ENCODE measurements around the gene ROBO1.

DNA sequence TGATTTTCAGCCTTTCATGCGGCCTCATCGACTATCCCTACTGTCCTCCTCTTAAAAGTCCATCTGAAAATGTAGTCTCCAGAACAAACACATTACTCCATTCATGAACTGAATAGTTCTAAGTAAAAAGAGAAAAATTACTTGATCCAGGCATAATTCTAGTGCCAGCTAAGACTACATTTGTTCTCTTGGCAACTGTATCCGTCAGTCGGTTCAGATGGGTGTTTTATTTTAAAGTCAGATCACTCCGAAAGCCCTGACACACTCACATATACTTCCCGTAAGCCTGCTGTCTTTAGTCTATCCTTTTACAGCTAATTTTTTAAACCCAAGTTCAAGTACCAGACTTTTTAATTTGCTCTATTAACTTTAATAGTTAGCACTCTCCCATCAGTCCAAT is 1102.7 kb downstream of the ROBO1 start:
- TF ChIP-seq, protein P1, sequence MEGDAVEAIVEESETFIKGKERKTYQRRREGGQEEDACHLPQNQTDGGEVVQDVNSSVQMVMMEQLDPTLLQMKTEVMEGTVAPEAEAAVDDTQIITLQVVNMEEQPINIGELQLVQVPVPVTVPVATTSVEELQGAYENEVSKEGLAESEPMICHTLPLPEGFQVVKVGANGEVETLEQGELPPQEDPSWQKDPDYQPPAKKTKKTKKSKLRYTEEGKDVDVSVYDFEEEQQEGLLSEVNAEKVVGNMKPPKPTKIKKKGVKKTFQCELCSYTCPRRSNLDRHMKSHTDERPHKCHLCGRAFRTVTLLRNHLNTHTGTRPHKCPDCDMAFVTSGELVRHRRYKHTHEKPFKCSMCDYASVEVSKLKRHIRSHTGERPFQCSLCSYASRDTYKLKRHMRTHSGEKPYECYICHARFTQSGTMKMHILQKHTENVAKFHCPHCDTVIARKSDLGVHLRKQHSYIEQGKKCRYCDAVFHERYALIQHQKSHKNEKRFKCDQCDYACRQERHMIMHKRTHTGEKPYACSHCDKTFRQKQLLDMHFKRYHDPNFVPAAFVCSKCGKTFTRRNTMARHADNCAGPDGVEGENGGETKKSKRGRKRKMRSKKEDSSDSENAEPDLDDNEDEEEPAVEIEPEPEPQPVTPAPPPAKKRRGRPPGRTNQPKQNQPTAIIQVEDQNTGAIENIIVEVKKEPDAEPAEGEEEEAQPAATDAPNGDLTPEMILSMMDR (IDR thresholded peaks at IDR 0.05; ENCODE audit: low read depth, low read length, missing input control) = no peak
- TF ChIP-seq HNF4A (conservative IDR thresholded peaks at IDR 0.05) (no peak), FOXA1 (IDR thresholded peaks at IDR 0.05) (no peak)
- TF ChIP-seq, protein P2, sequence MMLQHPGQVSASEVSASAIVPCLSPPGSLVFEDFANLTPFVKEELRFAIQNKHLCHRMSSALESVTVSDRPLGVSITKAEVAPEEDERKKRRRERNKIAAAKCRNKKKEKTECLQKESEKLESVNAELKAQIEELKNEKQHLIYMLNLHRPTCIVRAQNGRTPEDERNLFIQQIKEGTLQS (IDR thresholded peaks at IDR 0.05) = no peak
